22Rv1 (cell line): ENCODE data around the gene CHL1.

Source experiments
- CTCF ChIP-seq: fragments of 450-650 bp; IDR thresholded peaks from 2 replicates; pipeline ENCODE4 v1.5.1; 2017; ENCODE audit warnings: mild to moderate bottlenecking
- ZFX ChIP-seq: fragments of 450-650 bp; IDR thresholded peaks from 2 replicates; pipeline ENCODE4 v1.6.1; 2017; ENCODE audit warnings: antibody characterized with exemption, borderline replicate concordance

- TF ChIP-seq CTCF: no peak
- TF ChIP-seq ZFX: no peak
Observed at GRCh38 chr3:263393-263792, 66.8 kb downstream of the CHL1 start.
